IgD-negative memory B cell (primary cell): Measurements from ENCODE around the gene TMEM217. TPM values are rescaled to one million over a fixed set of nuclear protein-coding genes. Genes with fewer than 3 reads are reported as not detected.
A peak's percentile ranks its signal among the peaks of the same experiment; 100 is the strongest.
"Not testable (repeated sequence)": the region's sequence is repeated elsewhere in the genome, so short reads cannot be mapped to it uniquely, and the experiment has no call there.

Source experiments
- H3K27ac Mint-ChIP-seq, 3 donors: one replicate each; pipeline ENCODE4 v1.8.0; 2020 to 2022; ENCODE audit warnings: mild to moderate bottlenecking in 3 of 3, mixed read lengths in 3 of 3, moderate library complexity in 1 of 3
- H3K27me3 Mint-ChIP-seq: one replicate; pipeline ENCODE4 v1.8.0; 2021; ENCODE audit warnings: mixed read lengths
- H3K36me3 Mint-ChIP-seq: one replicate; pipeline ENCODE4 v1.8.0; 2020; ENCODE audit warnings: mild to moderate bottlenecking, mixed read lengths
- H3K4me1 Mint-ChIP-seq, 3 donors: one replicate each; pipeline ENCODE4 v1.8.0; 2020 to 2022; ENCODE audit warnings: mixed read lengths in 3 of 3, mild to moderate bottlenecking in 1 of 3
- H3K4me3 Mint-ChIP-seq, 4 donors: one replicate each; pipeline ENCODE4 v1.8.0; 2020 to 2022; ENCODE audit warnings: mild to moderate bottlenecking in 4 of 4, mixed read lengths in 4 of 4, moderate library complexity in 3 of 4
- H3K9me3 Mint-ChIP-seq, 3 donors: one replicate each; pipeline ENCODE4 v1.8.0; 2020 to 2021; ENCODE audit warnings: mixed read lengths in 3 of 3, mild to moderate bottlenecking in 1 of 3
- polyA plus RNA-seq: library from polyadenylated mRNA; unstranded; fragments of 300-500 nt; fragmentation: Illumina TruSeq; gene quantifications from one replicate; pipeline ENCODE4 v1.2.3, GENCODE V29; 2021

The TMEM217 gene
- polyA plus RNA-seq = not detected

- Mint-ChIP-seq H3K4me1 (peaks cover 14 to 30% (median 28%) of the 10 kb centered on the region in 3 donors), H3K4me3 (peak within 1 kb of the TSS; percentile 87 to 98 (median 95)), H3K27ac (peak within 1 kb of the TSS; percentile 68 to 95 (median 92)), H3K27me3 (no peaks in the 10 kb centered on the region), H3K9me3 (no peaks in the 10 kb centered on the region), H3K36me3 (peaks cover 2% of the 10 kb centered on the region)
Observed at GRCh38 chr6:37257634-37258404, at the start of gene TMEM217, which contains the start of gene TBC1D22B. Gene TMEM217, minus strand, starts transcription at chr6:37258144. Its CDS starts 39,114 bp downstream, at chr6:37219030. Gene TBC1D22B, plus strand, starts transcription at chr6:37257772. Its CDS starts 146 bp downstream, at chr6:37257918.

- H3K4me1 Mint-ChIP-seq, H3K4me3 Mint-ChIP-seq, H3K9me3 Mint-ChIP-seq, H3K27ac Mint-ChIP-seq, H3K27me3 Mint-ChIP-seq: not testable (repeated sequence)
- H3K36me3 Mint-ChIP-seq = peaks cover 11% of the 10 kb centered on the region
Observed at GRCh38 chr6:37307484-37307883, 49.5 kb upstream of the TMEM217 start.

DNA sequence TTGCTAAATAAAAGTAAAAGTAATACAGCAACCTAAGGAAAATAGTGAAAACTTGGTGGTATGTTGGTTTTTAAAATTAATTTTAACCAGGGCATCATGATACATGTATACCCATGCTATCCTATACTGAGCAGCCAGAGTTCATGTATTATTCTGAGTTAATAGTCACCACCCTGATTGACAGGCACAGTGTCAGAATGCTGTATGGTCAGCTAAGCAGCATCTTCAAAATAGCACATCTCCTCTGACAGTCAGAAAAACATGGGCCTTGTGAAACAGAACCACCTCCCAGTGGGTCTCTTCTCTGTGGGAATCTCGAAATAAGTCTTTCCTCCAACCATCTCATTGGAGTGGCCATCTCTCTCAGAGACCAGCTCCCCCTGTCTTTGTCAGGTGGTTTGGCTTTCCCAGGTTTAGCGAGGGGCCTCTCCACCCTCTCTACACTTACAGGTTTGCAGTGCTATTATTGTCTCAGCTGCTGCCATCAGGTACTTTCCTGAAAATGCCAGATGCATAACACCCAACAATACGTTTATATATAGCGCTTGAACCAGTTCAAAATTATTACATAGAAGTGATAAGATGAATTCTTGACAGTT is 48.8 kb upstream of the TMEM217 start:
- H3K4me3 Mint-ChIP-seq = no peak overlapping the region
- peaks cover 11% of the 10 kb centered on the region for H3K36me3 Mint-ChIP-seq
- H3K4me1 Mint-ChIP-seq = peaks cover 0 to 3% (median 0%) of the 10 kb centered on the region in 3 donors
- H3K27ac Mint-ChIP-seq = no peak overlapping the region
- no peaks in the 10 kb centered on the region for H3K9me3 Mint-ChIP-seq
- no peaks in the 10 kb centered on the region for H3K27me3 Mint-ChIP-seq

GRCh38 chr6:37305841-37306425 is 48.0 kb upstream of the TMEM217 start:
- Mint-ChIP-seq H3K4me1 (peaks cover 0 to 3% (median 0%) of the 10 kb centered on the region in 3 donors), H3K9me3 (no peaks in the 10 kb centered on the region), H3K4me3 (no peak overlapping the region), H3K36me3 (peaks cover 9% of the 10 kb centered on the region), H3K27ac (no peak overlapping the region), H3K27me3 (no peaks in the 10 kb centered on the region)

DNA sequence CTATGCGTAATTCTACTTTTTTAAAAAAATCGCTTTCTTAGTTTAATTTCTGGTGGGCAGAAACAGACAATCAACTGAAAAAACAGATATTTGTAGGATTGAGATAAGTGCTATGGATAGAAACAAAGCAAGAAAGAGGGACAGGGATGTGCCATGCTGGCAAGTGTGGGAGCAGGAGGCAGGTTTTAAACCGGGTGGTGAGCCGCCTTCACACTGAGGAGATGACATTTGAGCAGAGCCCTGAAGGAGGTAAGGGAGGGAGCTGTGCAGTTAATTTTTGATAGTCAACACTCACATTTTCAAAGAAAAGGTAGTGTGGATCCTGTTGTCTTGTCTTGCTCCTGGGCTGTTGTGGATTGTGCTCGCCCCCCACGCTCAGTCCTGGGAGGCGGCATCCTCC is 46.8 kb upstream of the TMEM217 start:
- Mint-ChIP-seq H3K27ac (peak overlapping the region in 1 of 3 donors; percentile 23), H3K36me3 (peaks cover 9% of the 10 kb centered on the region), H3K4me3 (no peak overlapping the region), H3K9me3 (no peaks in the 10 kb centered on the region), H3K4me1 (peaks cover 0 to 3% (median 0%) of the 10 kb centered on the region in 3 donors), H3K27me3 (no peaks in the 10 kb centered on the region)

DNA sequence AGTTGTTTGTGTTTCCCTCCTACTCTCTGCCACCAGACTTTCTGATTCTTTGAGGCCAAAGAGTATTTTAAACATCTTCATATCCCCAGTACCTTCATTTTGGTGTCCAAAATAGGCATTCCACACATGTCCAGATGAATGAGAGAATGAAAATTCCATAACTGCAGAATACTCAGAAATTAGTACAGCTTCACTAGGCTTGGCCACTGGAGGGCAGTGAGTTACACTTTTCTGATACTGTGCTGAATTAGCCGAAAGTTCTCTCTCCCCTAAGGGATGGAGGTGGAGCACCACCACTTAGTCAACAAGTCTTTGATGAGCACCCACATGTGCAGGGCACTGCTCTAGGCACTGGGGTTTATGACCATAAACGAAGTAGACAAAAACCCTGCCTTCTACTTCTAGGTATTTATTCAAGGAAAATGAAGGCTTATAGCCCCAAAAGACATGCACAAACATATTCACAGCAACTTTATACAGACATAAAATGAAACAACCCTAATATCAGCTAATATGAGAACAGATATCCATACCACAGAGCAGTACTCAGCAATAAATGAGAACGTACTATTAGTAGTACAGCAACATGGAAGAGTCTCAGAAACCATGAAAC is 46.1 kb upstream of the TMEM217 start:
- Mint-ChIP-seq H3K9me3 (no peaks in the 10 kb centered on the region), H3K27me3 (no peaks in the 10 kb centered on the region), H3K4me1 (peaks cover 0 to 3% (median 0%) of the 10 kb centered on the region in 3 donors), H3K36me3 (peaks cover 13% of the 10 kb centered on the region), H3K4me3 (no peak overlapping the region), H3K27ac (peak overlapping the region in 1 of 3 donors; percentile 23)

GRCh38 chr6:37303091-37303660 is 45.2 kb upstream of the TMEM217 start:
- Mint-ChIP-seq H3K36me3 (peaks cover 12% of the 10 kb centered on the region), H3K4me3 (no peak overlapping the region), H3K27me3 (no peaks in the 10 kb centered on the region), H3K9me3 (no peaks in the 10 kb centered on the region), H3K4me1 (peaks cover 0 to 3% (median 0%) of the 10 kb centered on the region in 3 donors), H3K27ac (peak overlapping the region in 1 of 3 donors; percentile 9)

GRCh38 chr6:37302086-37302686 is 44.2 kb upstream of the TMEM217 start:
- Mint-ChIP-seq H3K4me1 (peaks cover 0 to 3% (median 0%) of the 10 kb centered on the region in 3 donors), H3K27me3 (no peaks in the 10 kb centered on the region), H3K36me3 (peaks cover 11% of the 10 kb centered on the region), H3K9me3 (no peaks in the 10 kb centered on the region), H3K4me3 (no peak overlapping the region), H3K27ac (no peak overlapping the region)

DNA sequence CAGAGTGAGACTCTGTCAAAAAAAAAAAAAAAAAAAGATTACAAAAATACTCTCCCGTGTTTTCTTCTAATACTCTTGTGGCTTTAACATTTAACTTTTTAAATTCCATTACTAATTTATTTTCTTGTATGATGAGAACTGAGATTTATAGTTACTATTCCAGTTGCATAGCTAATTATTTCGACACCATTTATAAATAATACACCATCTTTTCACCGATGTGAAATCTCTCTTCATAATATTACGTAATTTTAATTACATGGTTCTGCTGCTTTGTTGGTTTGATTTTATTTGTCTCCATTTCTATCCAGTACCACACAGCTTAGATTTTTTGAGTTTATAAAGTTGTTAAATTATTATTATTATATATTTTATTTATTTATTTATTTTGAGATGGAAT is 42.0 kb upstream of the TMEM217 start:
- H3K4me3 Mint-ChIP-seq = no peak overlapping the region
- H3K27me3 Mint-ChIP-seq = no peaks in the 10 kb centered on the region
- no peak overlapping the region for H3K27ac Mint-ChIP-seq
- H3K9me3 Mint-ChIP-seq = no peaks in the 10 kb centered on the region
- H3K4me1 Mint-ChIP-seq = peaks cover 0 to 3% (median 0%) of the 10 kb centered on the region in 3 donors
- H3K36me3 Mint-ChIP-seq = peaks cover 17% of the 10 kb centered on the region

DNA sequence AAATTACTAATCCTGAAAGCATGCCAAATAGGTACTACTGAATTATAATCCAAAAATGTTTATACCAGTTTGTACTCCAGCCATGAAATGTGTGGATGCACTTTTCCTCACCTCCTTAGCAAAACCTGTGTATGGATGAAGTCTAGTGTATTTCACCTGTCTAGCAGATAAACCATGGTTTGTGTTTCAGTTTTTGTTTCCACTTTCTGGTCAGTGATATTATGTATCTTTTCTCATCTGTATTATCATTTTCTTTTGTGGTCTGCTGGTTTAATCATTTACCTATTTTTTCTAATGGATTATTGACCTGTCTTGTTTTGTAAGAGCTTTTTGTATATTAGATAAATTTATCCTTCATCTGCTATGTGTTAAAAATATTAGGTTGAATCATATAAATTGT is 41.0 kb upstream of the TMEM217 start:
- H3K4me3 Mint-ChIP-seq = no peak overlapping the region
- no peak overlapping the region for H3K27ac Mint-ChIP-seq
- no peaks in the 10 kb centered on the region for H3K9me3 Mint-ChIP-seq
- no peaks in the 10 kb centered on the region for H3K27me3 Mint-ChIP-seq
- peaks cover 0 to 3% (median 0%) of the 10 kb centered on the region in 3 donors for H3K4me1 Mint-ChIP-seq
- peaks cover 17% of the 10 kb centered on the region for H3K36me3 Mint-ChIP-seq

DNA sequence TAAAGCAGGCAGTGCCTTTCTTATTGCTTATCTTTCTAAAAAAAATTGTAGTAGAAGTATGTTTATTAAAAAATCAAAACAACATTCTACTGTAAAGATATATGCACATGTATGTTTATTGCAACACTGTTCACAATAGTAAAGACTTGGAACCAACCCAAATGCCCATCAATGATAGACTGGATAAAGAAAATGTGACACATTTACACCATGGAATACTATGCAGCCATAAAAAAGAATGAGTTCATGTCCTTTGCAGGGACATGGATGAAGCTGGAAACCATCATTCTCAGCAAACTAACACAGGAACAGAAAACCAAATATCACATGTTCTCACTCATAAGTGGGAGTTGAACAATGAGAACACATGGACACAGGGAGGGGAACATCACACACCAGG is 39.7 kb upstream of the TMEM217 start:
- H3K27ac Mint-ChIP-seq, H3K4me3 Mint-ChIP-seq, H3K27me3 Mint-ChIP-seq, H3K4me1 Mint-ChIP-seq, H3K9me3 Mint-ChIP-seq: not testable (repeated sequence)
- H3K36me3 Mint-ChIP-seq = peaks cover 13% of the 10 kb centered on the region

DNA sequence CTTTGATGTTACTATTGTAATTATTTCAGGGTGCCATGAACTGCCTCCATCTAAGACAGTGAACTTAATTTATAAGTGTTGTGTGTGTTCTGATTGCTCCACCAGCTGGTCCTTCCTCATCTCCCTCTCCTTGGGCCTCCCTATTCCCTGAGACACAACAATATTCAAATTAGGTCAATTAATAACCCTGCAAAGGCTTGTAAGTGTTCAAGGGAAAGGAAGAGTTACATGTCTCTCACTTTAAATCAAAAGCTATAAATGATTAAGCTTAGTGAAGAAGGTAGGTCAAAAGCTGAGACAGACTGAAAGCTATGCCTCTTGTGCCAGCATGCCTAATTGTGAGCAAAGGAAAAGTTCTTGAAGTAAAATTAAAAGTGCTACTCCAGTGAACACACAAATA is 35.5 kb upstream of the TMEM217 start:
- no peaks in the 10 kb centered on the region for H3K9me3 Mint-ChIP-seq
- H3K27me3 Mint-ChIP-seq = no peaks in the 10 kb centered on the region
- H3K4me3 Mint-ChIP-seq = no peak overlapping the region
- no peaks in the 10 kb centered on the region for H3K4me1 Mint-ChIP-seq
- peak overlapping the region in 1 of 3 donors; percentile 31 for H3K27ac Mint-ChIP-seq
- peaks cover 11% of the 10 kb centered on the region for H3K36me3 Mint-ChIP-seq

GRCh38 chr6:37289931-37290330 is 32.0 kb upstream of the TMEM217 start:
- H3K4me1 Mint-ChIP-seq = peaks cover 0 to 3% (median 0%) of the 10 kb centered on the region in 3 donors
- H3K27me3 Mint-ChIP-seq = no peaks in the 10 kb centered on the region
- H3K4me3 Mint-ChIP-seq = no peak overlapping the region
- H3K36me3 Mint-ChIP-seq = peaks cover 14% of the 10 kb centered on the region
- H3K27ac Mint-ChIP-seq = peak overlapping the region in 1 of 3 donors; percentile 89
- H3K9me3 Mint-ChIP-seq = no peaks in the 10 kb centered on the region

- H3K4me3 Mint-ChIP-seq = no peak overlapping the region
- H3K27ac Mint-ChIP-seq = no peak overlapping the region
- peaks cover 17% of the 10 kb centered on the region for H3K36me3 Mint-ChIP-seq
- H3K27me3 Mint-ChIP-seq = no peaks in the 10 kb centered on the region
- H3K4me1 Mint-ChIP-seq = peaks cover 0 to 3% (median 1%) of the 10 kb centered on the region in 3 donors
- H3K9me3 Mint-ChIP-seq = no peaks in the 10 kb centered on the region
Observed at GRCh38 chr6:37288247-37288646, 30.3 kb upstream of the TMEM217 start.
